GM10266 (cell line): Measurements from ENCODE around the gene TLE1.

ENCODE experiments used
- DNase-seq: peaks from one replicate; pipeline ENCODE4 v3.0.0; 2012; ENCODE audit errors: extremely low spot score
- TF ChIP-seq, protein P1 (sequence below): IDR thresholded peaks from 2 replicates; pipeline ENCODE4 v1.5.1; 2012; ENCODE audit warnings: mild to moderate bottlenecking, low read depth; ENCODE audit not compliant: control insufficient read depth, insufficient read depth; ENCODE audit errors: missing control alignments

Gene TLE1

GRCh38 chr9:81573415-81574321 lies 115.7 kb downstream of the TLE1 start:
- TF ChIP-seq, protein P1, sequence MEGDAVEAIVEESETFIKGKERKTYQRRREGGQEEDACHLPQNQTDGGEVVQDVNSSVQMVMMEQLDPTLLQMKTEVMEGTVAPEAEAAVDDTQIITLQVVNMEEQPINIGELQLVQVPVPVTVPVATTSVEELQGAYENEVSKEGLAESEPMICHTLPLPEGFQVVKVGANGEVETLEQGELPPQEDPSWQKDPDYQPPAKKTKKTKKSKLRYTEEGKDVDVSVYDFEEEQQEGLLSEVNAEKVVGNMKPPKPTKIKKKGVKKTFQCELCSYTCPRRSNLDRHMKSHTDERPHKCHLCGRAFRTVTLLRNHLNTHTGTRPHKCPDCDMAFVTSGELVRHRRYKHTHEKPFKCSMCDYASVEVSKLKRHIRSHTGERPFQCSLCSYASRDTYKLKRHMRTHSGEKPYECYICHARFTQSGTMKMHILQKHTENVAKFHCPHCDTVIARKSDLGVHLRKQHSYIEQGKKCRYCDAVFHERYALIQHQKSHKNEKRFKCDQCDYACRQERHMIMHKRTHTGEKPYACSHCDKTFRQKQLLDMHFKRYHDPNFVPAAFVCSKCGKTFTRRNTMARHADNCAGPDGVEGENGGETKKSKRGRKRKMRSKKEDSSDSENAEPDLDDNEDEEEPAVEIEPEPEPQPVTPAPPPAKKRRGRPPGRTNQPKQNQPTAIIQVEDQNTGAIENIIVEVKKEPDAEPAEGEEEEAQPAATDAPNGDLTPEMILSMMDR, result no peak
- DNase-seq, result no peak

- TF ChIP-seq, protein P1, result no peak
- DNase-seq, result no peak
Observed at GRCh38 chr9:81570083-81570482, 119.3 kb downstream of the TLE1 start.

DNA sequence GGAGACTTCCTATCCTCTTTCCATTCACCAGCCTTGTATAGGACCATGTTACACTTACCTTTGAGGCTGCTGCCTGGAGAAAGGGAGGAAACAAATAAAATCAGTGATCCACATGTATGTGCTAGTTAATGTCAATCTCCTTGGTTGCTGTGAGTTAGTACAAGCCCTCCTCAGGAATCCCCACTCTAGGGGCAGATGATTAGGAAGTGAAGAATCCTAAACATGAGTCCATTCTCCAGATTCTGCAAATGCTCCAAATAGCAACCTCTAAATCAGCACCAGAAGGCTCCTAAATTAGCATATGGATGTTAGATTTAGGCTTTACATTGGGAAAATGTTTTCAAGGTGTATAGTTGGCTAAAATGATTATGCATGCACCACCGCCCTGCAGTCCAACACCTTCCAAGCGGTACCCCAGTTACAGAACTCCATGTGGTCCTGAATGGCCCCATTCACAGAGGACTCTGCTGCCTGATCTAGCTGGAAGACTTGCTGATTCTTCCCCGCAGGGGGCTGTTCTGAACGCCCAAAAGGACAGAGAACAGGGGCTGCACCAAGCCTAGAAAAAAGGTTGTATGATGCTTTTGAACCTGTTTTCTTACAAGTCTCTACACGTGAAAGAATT lies 123.2 kb downstream of the TLE1 start:
- no peak for DNase-seq

GRCh38 chr9:81565609-81566008 lies 123.7 kb downstream of the TLE1 start:
- DNase-seq, result no peak
- TF ChIP-seq, protein P1, result no peak

More for the DNA sequence above, 123.2 kb downstream of the TLE1 start:
- TF ChIP-seq, protein P1, result no peak

- no peak for DNase-seq
- TF ChIP-seq, protein P1, result no peak
Observed at GRCh38 chr9:81565144-81565543, 124.2 kb downstream of the TLE1 start.

DNA sequence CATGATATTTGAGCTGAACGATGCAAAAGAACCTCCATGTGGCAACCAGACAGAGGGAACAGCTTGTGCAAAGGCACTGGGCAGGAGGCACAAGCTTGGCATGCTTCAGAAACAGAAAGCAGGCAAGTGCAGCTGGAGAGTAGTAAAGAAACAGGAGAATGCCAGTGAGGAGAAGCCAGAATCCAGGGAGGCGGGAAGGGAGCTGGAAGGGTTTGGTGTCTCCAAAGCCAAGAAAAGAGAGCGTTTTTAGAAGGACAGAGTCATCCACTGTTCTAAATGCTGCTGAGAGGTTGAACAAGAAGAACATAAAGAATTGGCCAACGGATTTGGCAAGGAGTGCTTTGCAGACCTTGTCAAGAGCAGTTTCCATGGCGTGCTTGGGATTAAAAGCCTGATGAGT lies 124.7 kb downstream of the TLE1 start:
- TF ChIP-seq, protein P1, result no peak
- DNase-seq, result no peak

GRCh38 chr9:81563739-81564138 lies 125.6 kb downstream of the TLE1 start:
- DNase-seq, result no peak
- TF ChIP-seq, protein P1, result no peak
